SJSA1 (cell line): ENCODE measurements around the gene PLAAT3. TPM values are rescaled to one million over a fixed set of nuclear protein-coding genes. Genes with fewer than 3 reads are reported as not detected.
"Not testable (repeated sequence)": the region's sequence is repeated elsewhere in the genome, so short reads cannot be mapped to it uniquely, and the experiment has no call there.

Source experiments
- DNase-seq, 2 experiments: peaks; one replicate each; pipeline ENCODE4 v3.0.0-alpha.2; 2015 to 2020; ENCODE audit warnings: low spot score in 2 of 2, low read depth in 1 of 2
- H3K27ac ChIP-seq: fragments of 250-450 bp; sonication (Bioruptor Pico); 2 replicates; pipeline ENCODE4 v1.5.1; 2020; ENCODE audit warnings: mild to moderate bottlenecking, moderate library complexity
- H3K27me3 ChIP-seq: fragments of 250-450 bp; sonication (Bioruptor Pico); replicated peaks from 2 replicates; pipeline ENCODE4 v1.5.1; 2020; ENCODE audit warnings: mild to moderate bottlenecking, moderate library complexity
- H3K36me3 ChIP-seq: fragments of 250-450 bp; sonication (Bioruptor Pico); 2 replicates; pipeline ENCODE4 v1.5.1; 2020; ENCODE audit warnings: mild to moderate bottlenecking
- H3K4me1 ChIP-seq: fragments of 250-450 bp; sonication (Bioruptor Pico); replicated peaks from 2 replicates; pipeline ENCODE4 v1.6.1; 2021; ENCODE audit warnings: mild to moderate bottlenecking
- H3K4me3 ChIP-seq: fragments of 250-450 bp; sonication (Bioruptor Pico); 2 replicates; pipeline ENCODE4 v1.5.1; 2020; ENCODE audit warnings: mild to moderate bottlenecking
- H3K9me3 ChIP-seq: fragments of 250-450 bp; sonication (Bioruptor Pico); replicated peaks from 2 replicates; pipeline ENCODE4 v1.5.1; 2020; ENCODE audit warnings: mild to moderate bottlenecking
- total RNA-seq: library from RNA; depleted of rRNA; stranded (reverse); fragments of >200 nt; shearing (Covaris generic); gene quantifications from 2 replicates; pipeline ENCODE4 v1.2.3, GENCODE V29; 2014

PLAAT3 gene
- total RNA-seq, 1 experiment from 2014 or later, result 55.8 TPM

GRCh38 chr11:63551889-63552266 is 62.4 kb downstream of the PLAAT3 start:
- Histone ChIP-seq H3K4me1 (no peaks in the 10 kb centered on the region; the same call in 1 of the 2 replicates), H3K36me3 (no peaks in the 10 kb centered on the region), H3K27ac (no peak overlapping the region), H3K27me3 (no peaks in the 10 kb centered on the region), H3K4me3 (no peak overlapping the region), H3K9me3 (no peaks in the 10 kb centered on the region)
- DNase-seq, result no peak

GRCh38 chr11:63551091-63551888 is 62.9 kb downstream of the PLAAT3 start:
- Histone ChIP-seq H3K27ac (no peak overlapping the region), H3K9me3 (no peaks in the 10 kb centered on the region), H3K36me3 (no peaks in the 10 kb centered on the region), H3K4me3 (no peak overlapping the region), H3K4me1 (no peaks in the 10 kb centered on the region; the same call in 1 of the 2 replicates), H3K27me3 (no peaks in the 10 kb centered on the region)
- peak in 1 of 2 experiments; percentile 37 for DNase-seq

GRCh38 chr11:63550156-63550700 is 64.0 kb downstream of the PLAAT3 start:
- not testable (repeated sequence) for H3K36me3 ChIP-seq, H3K27ac ChIP-seq, H3K4me1 ChIP-seq, H3K4me3 ChIP-seq, DNase-seq, H3K27me3 ChIP-seq, H3K9me3 ChIP-seq

GRCh38 chr11:63549411-63549810 is 64.8 kb downstream of the PLAAT3 start:
- Histone ChIP-seq H3K4me3 (no peak overlapping the region), H3K27ac (no peak overlapping the region), H3K9me3 (no peaks in the 10 kb centered on the region), H3K4me1 (no peaks in the 10 kb centered on the region; the same call in 1 of the 2 replicates), H3K27me3 (no peaks in the 10 kb centered on the region), H3K36me3 (no peaks in the 10 kb centered on the region)
- DNase-seq, result no peak

GRCh38 chr11:63548178-63548577 is 66.1 kb downstream of the PLAAT3 start:
- no peaks in the 10 kb centered on the region for H3K9me3 ChIP-seq
- no peaks in the 10 kb centered on the region for H3K27me3 ChIP-seq
- no peaks in the 10 kb centered on the region for H3K36me3 ChIP-seq
- no peak overlapping the region for H3K27ac ChIP-seq
- no peak for DNase-seq
- H3K4me1 ChIP-seq, result no peaks in the 10 kb centered on the region
- no peak overlapping the region for H3K4me3 ChIP-seq

GRCh38 chr11:63547061-63547460 is 67.2 kb downstream of the PLAAT3 start:
- no peak overlapping the region for H3K4me3 ChIP-seq
- H3K4me1 ChIP-seq, result no peaks in the 10 kb centered on the region
- no peaks in the 10 kb centered on the region for H3K36me3 ChIP-seq
- H3K27ac ChIP-seq, result no peak overlapping the region
- H3K27me3 ChIP-seq, result no peaks in the 10 kb centered on the region
- no peak for DNase-seq
- no peaks in the 10 kb centered on the region for H3K9me3 ChIP-seq

GRCh38 chr11:63543711-63544110 is 70.5 kb downstream of the PLAAT3 start:
- no peaks in the 10 kb centered on the region for H3K4me1 ChIP-seq
- no peak overlapping the region for H3K4me3 ChIP-seq
- no peaks in the 10 kb centered on the region for H3K9me3 ChIP-seq
- H3K27me3 ChIP-seq, result no peaks in the 10 kb centered on the region
- no peak overlapping the region for H3K27ac ChIP-seq
- no peaks in the 10 kb centered on the region for H3K36me3 ChIP-seq
- DNase-seq, result no peak

GRCh38 chr11:63542506-63542905 is 71.7 kb downstream of the PLAAT3 start:
- H3K4me1 ChIP-seq, H3K36me3 ChIP-seq, DNase-seq, H3K9me3 ChIP-seq, H3K27me3 ChIP-seq, H3K27ac ChIP-seq, H3K4me3 ChIP-seq: not testable (repeated sequence)

- Histone ChIP-seq H3K27ac (peak overlapping the region; percentile 26), H3K9me3 (no peaks in the 10 kb centered on the region), H3K4me3 (peak overlapping the region; percentile 30), H3K36me3 (no peaks in the 10 kb centered on the region), H3K4me1 (peaks cover 32% of the 10 kb centered on the region), H3K27me3 (no peaks in the 10 kb centered on the region)
- no peak for DNase-seq
These were observed 76.7 kb downstream of the PLAAT3 start for GRCh38 chr11:63537293-63538101.

GRCh38 chr11:63536669-63537292 is 77.5 kb downstream of the PLAAT3 start, which contains the start of gene PLAAT4:
TSS of gene PLAAT4 (plus strand) at chr11:63536808. CDS start at chr11:63536869, 61 bp downstream.
- no peaks in the 10 kb centered on the region for H3K9me3 ChIP-seq

GRCh38 chr11:63535734-63536133 is 78.5 kb downstream of the PLAAT3 start:
- Histone ChIP-seq H3K9me3 (no peaks in the 10 kb centered on the region), H3K4me3 (no peak overlapping the region), H3K27ac (no peak overlapping the region), H3K4me1 (peaks cover 48% of the 10 kb centered on the region), H3K36me3 (no peaks in the 10 kb centered on the region), H3K27me3 (no peaks in the 10 kb centered on the region)
- no peak for DNase-seq

More at GRCh38 chr11:63536669-63537292, 77.5 kb downstream of the PLAAT3 start, which contains the start of gene PLAAT4:
- no peaks in the 10 kb centered on the region for H3K27me3 ChIP-seq
- H3K4me1 ChIP-seq, result peaks cover 40% of the 10 kb centered on the region
- H3K36me3 ChIP-seq, result no peaks in the 10 kb centered on the region
- peak in 1 of 2 experiments; percentile 74 for DNase-seq
- peak within 1 kb of the TSS; percentile 30 for H3K4me3 ChIP-seq
- peak within 1 kb of the TSS; percentile 26 for H3K27ac ChIP-seq

- no peak for DNase-seq
- Histone ChIP-seq H3K27me3 (no peaks in the 10 kb centered on the region), H3K9me3 (no peaks in the 10 kb centered on the region), H3K4me3 (no peak overlapping the region), H3K4me1 (peaks cover 48% of the 10 kb centered on the region), H3K27ac (no peak overlapping the region), H3K36me3 (no peaks in the 10 kb centered on the region)
These were observed 79.3 kb downstream of the PLAAT3 start for GRCh38 chr11:63534895-63535461.

GRCh38 chr11:63534076-63534475 is 80.2 kb downstream of the PLAAT3 start:
- no peak for DNase-seq
- H3K36me3 ChIP-seq, result no peaks in the 10 kb centered on the region
- no peak overlapping the region for H3K27ac ChIP-seq
- peaks cover 48% of the 10 kb centered on the region for H3K4me1 ChIP-seq
- no peaks in the 10 kb centered on the region for H3K27me3 ChIP-seq
- H3K9me3 ChIP-seq, result no peaks in the 10 kb centered on the region
- no peak overlapping the region for H3K4me3 ChIP-seq
